OCI-LY7 (cell line): ENCODE data around the gene THRAP3.

Source experiments
- CTCF ChIP-seq: fragments of 200-600 bp; sonication (generic); conservative IDR thresholded peaks from 2 replicates; pipeline ENCODE4 v1.5.1; 2014; ENCODE audit warnings: mild to moderate bottlenecking, antibody characterized with exemption, low read length, moderate library complexity, mixed read lengths
- EZH2phosphoT487 ChIP-seq: fragments of 200-600 bp; sonication (generic); IDR thresholded peaks from 2 replicates; pipeline ENCODE4 v1.6.1; 2018; ENCODE audit warnings: low read depth, borderline replicate concordance, mild to moderate bottlenecking, mixed run types, antibody characterized with exemption, low read length, moderate library complexity, mixed read lengths

- TF ChIP-seq CTCF (no peak), EZH2phosphoT487 (no peak)
Observed at GRCh38 chr1:36279789-36280296, 55.6 kb downstream of the THRAP3 start.
